Astrocyte (in vitro differentiated cells and primary cell): Measurements from ENCODE around the gene JAM2.

Source experiments
- EZH2 ChIP-seq: IDR thresholded peaks from 2 replicates; pipeline ENCODE4 v1.6.1; 2012; ENCODE audit warnings: mild to moderate bottlenecking, low read length, inconsistent platforms; ENCODE audit not compliant: insufficient read depth
- TF ChIP-seq, protein P1 (sequence below): IDR thresholded peaks from 2 replicates; pipeline ENCODE4 v1.5.1; 2011; ENCODE audit warnings: low read depth, mild to moderate bottlenecking, inconsistent platforms, low read length, moderate library complexity; ENCODE audit not compliant: insufficient read depth

DNA sequence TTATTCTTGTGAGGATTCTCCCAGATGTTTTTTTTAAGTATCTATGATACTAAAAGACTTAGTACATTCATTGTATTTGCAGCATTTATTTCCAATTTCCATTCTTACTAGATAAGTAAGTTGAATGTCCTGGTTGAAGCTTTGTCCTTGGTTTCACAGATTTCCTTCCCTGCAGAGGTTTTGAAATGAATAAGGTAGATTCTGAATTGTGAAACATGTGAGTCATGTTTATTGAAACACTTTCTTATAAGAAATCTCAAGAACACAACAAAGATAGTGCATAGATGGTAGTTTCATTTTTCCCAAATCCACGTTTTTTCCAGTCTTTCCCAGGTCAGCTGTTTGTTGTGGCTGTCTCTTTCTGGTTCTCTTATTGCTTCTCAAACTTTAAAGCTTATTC lies 120.5 kb downstream of the JAM2 start:
- TF ChIP-seq, protein P1, sequence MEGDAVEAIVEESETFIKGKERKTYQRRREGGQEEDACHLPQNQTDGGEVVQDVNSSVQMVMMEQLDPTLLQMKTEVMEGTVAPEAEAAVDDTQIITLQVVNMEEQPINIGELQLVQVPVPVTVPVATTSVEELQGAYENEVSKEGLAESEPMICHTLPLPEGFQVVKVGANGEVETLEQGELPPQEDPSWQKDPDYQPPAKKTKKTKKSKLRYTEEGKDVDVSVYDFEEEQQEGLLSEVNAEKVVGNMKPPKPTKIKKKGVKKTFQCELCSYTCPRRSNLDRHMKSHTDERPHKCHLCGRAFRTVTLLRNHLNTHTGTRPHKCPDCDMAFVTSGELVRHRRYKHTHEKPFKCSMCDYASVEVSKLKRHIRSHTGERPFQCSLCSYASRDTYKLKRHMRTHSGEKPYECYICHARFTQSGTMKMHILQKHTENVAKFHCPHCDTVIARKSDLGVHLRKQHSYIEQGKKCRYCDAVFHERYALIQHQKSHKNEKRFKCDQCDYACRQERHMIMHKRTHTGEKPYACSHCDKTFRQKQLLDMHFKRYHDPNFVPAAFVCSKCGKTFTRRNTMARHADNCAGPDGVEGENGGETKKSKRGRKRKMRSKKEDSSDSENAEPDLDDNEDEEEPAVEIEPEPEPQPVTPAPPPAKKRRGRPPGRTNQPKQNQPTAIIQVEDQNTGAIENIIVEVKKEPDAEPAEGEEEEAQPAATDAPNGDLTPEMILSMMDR: no peak
- no peak for TF ChIP-seq EZH2
